ENCODE results near the gene HSD17B12. TPM values are rescaled to one million over a fixed set of nuclear protein-coding genes. Genes with fewer than 3 reads are reported as not detected.
A peak's percentile ranks its signal among the peaks of the same experiment; 100 is the strongest.

Gene HSD17B12
- total RNA-seq, 1 donor from 2014 or later, result 58.3 TPM

- DNase-seq, result no peak
These were observed 107.9 kb downstream of the HSD17B12 start for GRCh38 chr11:43788421-43788820.

GRCh38 chr11:43789700-43790443 is 109.3 kb downstream of the HSD17B12 start:
- H3K4me3 Mint-ChIP-seq, result no peak overlapping the region
- ATAC-seq (ENCODE audit: low read depth), result no peak
- intact Hi-C loops (cut with micrococcal nuclease), result no loop called here
- H3K9me3 Mint-ChIP-seq, result peaks cover 6% of the 10 kb centered on the region
- ChIA-PET CTCF (no interaction called here), POLR2A (no interaction called here)
- DNase-seq, result no peak
- TF ChIP-seq, protein P1, sequence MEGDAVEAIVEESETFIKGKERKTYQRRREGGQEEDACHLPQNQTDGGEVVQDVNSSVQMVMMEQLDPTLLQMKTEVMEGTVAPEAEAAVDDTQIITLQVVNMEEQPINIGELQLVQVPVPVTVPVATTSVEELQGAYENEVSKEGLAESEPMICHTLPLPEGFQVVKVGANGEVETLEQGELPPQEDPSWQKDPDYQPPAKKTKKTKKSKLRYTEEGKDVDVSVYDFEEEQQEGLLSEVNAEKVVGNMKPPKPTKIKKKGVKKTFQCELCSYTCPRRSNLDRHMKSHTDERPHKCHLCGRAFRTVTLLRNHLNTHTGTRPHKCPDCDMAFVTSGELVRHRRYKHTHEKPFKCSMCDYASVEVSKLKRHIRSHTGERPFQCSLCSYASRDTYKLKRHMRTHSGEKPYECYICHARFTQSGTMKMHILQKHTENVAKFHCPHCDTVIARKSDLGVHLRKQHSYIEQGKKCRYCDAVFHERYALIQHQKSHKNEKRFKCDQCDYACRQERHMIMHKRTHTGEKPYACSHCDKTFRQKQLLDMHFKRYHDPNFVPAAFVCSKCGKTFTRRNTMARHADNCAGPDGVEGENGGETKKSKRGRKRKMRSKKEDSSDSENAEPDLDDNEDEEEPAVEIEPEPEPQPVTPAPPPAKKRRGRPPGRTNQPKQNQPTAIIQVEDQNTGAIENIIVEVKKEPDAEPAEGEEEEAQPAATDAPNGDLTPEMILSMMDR (IDR thresholded peaks at IDR 0.05), result no peak
- no peak overlapping the region for H3K27ac Mint-ChIP-seq
- H3K36me3 Mint-ChIP-seq (ENCODE audit: low read depth), result peaks cover 19% of the 10 kb centered on the region
- H3K4me1 Mint-ChIP-seq, result peaks cover 19% of the 10 kb centered on the region
- no peaks in the 10 kb centered on the region for H3K27me3 Mint-ChIP-seq

More at GRCh38 chr11:43788421-43788820, 107.9 kb downstream of the HSD17B12 start:
- Mint-ChIP-seq H3K27ac (peak overlapping the region; percentile 53), H3K9me3 (peaks cover 15% of the 10 kb centered on the region), H3K36me3 (ENCODE audit: low read depth) (peaks cover 26% of the 10 kb centered on the region), H3K27me3 (no peaks in the 10 kb centered on the region), H3K4me3 (peak overlapping the region; percentile 41), H3K4me1 (peaks cover 19% of the 10 kb centered on the region)
- CTCF ChIA-PET, result no interaction called here
- POLR2A ChIA-PET, result interaction anchor here (0.6 kb wide), 1 partner anchor 146 kb away, joined by 3 read pairs; no protein-coding TSS in a partner anchor
- intact Hi-C loops (cut with micrococcal nuclease), result no loop called here
- TF ChIP-seq, protein P1 (IDR thresholded peaks at IDR 0.05), result no peak
- ATAC-seq (ENCODE audit: low read depth), result no peak

DNA sequence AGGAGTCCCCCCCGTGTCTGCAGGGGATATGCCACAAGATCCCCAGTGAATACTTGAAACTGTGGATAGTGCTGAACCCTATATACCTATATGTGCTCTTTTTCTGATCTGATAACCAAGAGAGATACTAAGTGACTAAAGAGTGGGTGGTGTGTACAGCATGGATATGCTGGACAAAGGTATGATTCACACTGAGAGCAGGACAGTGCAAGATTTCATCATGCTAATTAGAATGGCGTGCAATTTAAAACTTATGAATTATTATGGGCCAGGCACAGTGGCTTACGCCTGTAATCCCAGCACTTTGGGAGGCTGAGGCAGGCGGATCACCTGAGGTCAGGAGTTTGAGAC is 109.9 kb downstream of the HSD17B12 start:
- H3K27me3 Mint-ChIP-seq, result no peaks in the 10 kb centered on the region

GRCh38 chr11:43797337-43797736 is 116.8 kb downstream of the HSD17B12 start:
- Mint-ChIP-seq H3K4me1 (no peaks in the 10 kb centered on the region), H3K9me3 (no peaks in the 10 kb centered on the region), H3K27me3 (no peaks in the 10 kb centered on the region), H3K27ac (no peak overlapping the region), H3K36me3 (ENCODE audit: low read depth) (peaks cover 55% of the 10 kb centered on the region), H3K4me3 (no peak overlapping the region)
- ChIA-PET CTCF (no interaction called here), POLR2A (no interaction called here)
- no peak for ATAC-seq (ENCODE audit: low read depth)
- intact Hi-C loops (cut with micrococcal nuclease), result no loop called here
- no peak for DNase-seq
- TF ChIP-seq, protein P1 (IDR thresholded peaks at IDR 0.05), result no peak

More for the DNA sequence above, 109.9 kb downstream of the HSD17B12 start:
- H3K4me3 Mint-ChIP-seq, result no peak overlapping the region
- peaks cover 1% of the 10 kb centered on the region for H3K9me3 Mint-ChIP-seq
- ATAC-seq (ENCODE audit: low read depth), result no peak
- peaks cover 18% of the 10 kb centered on the region for H3K36me3 Mint-ChIP-seq (ENCODE audit: low read depth)
- TF ChIP-seq, protein P1 (IDR thresholded peaks at IDR 0.05), result no peak
- no peak for DNase-seq
- intact Hi-C loops (cut with micrococcal nuclease), result no loop called here
- peaks cover 17% of the 10 kb centered on the region for H3K4me1 Mint-ChIP-seq
- no peak overlapping the region for H3K27ac Mint-ChIP-seq
- POLR2A ChIA-PET, result no interaction called here
- CTCF ChIA-PET, result no interaction called here

DNA sequence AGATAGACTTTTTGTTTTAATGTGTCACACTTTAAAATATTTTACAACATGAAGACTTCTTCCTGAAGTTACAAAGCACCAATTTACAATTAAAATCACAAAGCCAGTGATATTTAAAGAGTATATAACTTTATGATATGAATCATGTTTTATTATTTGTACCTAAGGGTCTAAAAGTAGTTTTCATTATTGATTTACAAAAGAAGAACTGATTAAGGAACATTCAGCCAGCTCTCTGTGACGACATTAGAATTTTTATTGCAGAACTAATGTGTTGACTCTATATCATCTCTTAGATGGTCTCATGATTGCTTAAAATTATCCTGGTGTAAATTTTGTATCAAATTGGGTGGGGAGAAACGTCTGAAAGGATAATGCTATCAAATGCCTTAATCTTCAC is 117.3 kb downstream of the HSD17B12 start:
- intact Hi-C loops (cut with micrococcal nuclease), result no loop called here
- H3K4me3 Mint-ChIP-seq, result no peak overlapping the region
- H3K27ac Mint-ChIP-seq, result no peak overlapping the region
- H3K36me3 Mint-ChIP-seq (ENCODE audit: low read depth), result peaks cover 56% of the 10 kb centered on the region
- ChIA-PET CTCF (no interaction called here), POLR2A (no interaction called here)
- TF ChIP-seq, protein P1 (IDR thresholded peaks at IDR 0.05), result no peak
- no peaks in the 10 kb centered on the region for H3K27me3 Mint-ChIP-seq
- DNase-seq (no peak), ATAC-seq (ENCODE audit: low read depth) (no peak)
- H3K9me3 Mint-ChIP-seq, result no peaks in the 10 kb centered on the region
- no peaks in the 10 kb centered on the region for H3K4me1 Mint-ChIP-seq
